K562 treated with DMSO at 1 percent for 12 hours (cell line): ENCODE results near the gene PHLPP1. TPM values are rescaled to one million over a fixed set of nuclear protein-coding genes. Genes with fewer than 3 reads are reported as not detected.

ENCODE experiments used
- total RNA-seq: library from RNA; unstranded; fragments of 300-600 nt; gene quantifications from 2 replicates; pipeline ENCODE4 v1.2.3, GENCODE V29; 2022; ENCODE audit not compliant: insufficient read depth

Gene PHLPP1
- 2.0 and 7.8 TPM in 2 replicates for total RNA-seq

GRCh38 chr18:62715436-62715758 is at the start of gene PHLPP1:
Gene PHLPP1, plus strand, starts transcription at chr18:62715541. Its CDS starts 143 bp downstream, at chr18:62715684.

Other genes with a start within 250 kb of the PHLPP1 start
- gene ZCCHC2, start 192.5 kb upstream of the PHLPP1 start, total RNA-seq: 2.2 and 5.8 TPM in 2 replicates